Stimulated activated naive CD8-positive, alpha-beta T cell treated with anti-CD3 and anti-CD28 coated beads, Interleukin-15, Interleukin-2, amounts not matched to agents 100 U/mL and 50 U/mL, for 24 hours (primary cell): ENCODE measurements around the gene CD4.

Source experiments
- ATAC-seq: fragments of 150-1000 bp; cut with Tn5 transposase; one replicate; pipeline ENCODE4 v1.10.0; 2021
- DNase-seq: peaks from one replicate; pipeline ENCODE4 v3.0.0; 2021

The CD4 gene

GRCh38 chr12:6765634-6766581 lies 23.4 kb upstream of the CD4 start, which contains the start of gene PTMS:
PTMS (plus strand) TSS chr12:6766363; CDS start chr12:6766706, 343 bp downstream.
- no peak for ATAC-seq
- peak; percentile 66 for DNase-seq

DNA sequence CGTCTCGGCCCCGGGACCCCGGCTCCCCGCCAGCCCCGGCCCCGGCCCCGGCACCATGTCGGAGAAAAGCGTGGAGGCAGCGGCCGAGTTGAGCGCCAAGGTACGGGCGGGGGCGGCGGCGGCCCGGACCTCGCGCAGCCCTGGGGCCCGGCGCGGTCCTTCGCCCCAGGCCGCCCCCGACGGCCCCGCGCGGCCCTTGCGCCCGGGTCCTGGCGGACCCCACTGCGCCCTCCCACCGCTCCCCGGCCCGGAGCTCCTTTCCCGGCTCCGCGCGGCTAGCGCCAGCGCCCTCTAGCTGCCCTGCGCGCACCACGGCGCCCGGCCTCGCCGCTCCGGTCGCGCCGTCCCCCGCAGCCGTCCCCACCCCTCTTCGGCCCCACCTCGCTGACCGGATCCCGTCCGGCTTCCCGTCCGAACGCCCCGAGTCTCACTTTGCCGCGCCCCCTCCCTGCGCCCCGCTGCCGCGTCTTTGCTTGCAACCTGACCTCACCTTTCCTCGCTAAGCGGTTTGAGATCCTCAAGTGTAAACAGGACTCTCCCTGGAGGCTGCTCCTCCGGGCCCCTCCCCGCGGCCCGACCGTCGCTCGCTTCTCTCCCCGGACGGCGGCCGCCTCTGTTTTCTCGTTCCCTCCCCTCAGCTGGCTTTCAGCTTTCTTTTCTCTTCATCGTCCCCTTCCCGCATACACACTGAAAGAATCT lies 22.5 kb upstream of the CD4 start:
- peak; percentile 69 for ATAC-seq
- peak; percentile 78 for DNase-seq

- DNase-seq, result no peak
- no peak for ATAC-seq
These were observed 21.7 kb upstream of the CD4 start for GRCh38 chr12:6767353-6768319.

GRCh38 chr12:6768437-6768914 lies 20.9 kb upstream of the CD4 start:
- ATAC-seq (no peak), DNase-seq (no peak)

GRCh38 chr12:6768990-6769389 lies 20.3 kb upstream of the CD4 start:
- no peak for ATAC-seq
- DNase-seq, result no peak

- no peak for ATAC-seq
These were observed 19.7 kb upstream of the CD4 start for GRCh38 chr12:6769666-6770065.

DNA sequence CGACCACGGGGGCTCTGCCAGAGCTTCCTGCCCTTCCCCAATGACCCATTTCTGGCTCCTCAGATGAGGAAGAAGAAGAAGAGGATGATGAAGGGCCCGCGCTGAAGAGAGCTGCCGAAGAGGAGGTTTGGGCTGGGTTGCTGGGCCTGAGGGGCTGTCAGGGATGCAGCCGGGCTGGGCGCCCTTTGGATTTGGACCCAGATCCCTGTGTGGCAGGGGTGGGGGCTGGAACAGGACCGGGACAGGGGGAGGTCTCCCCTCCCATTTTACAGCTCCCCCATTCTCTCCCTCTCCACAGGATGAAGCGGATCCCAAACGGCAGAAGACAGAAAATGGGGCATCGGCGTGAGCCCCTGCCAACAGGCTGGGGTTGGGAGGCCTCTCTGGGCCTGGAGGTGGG lies 19.2 kb upstream of the CD4 start:
- ATAC-seq (no peak), DNase-seq (no peak)

More at GRCh38 chr12:6769666-6770065, 19.7 kb upstream of the CD4 start:
- no peak for DNase-seq

DNA sequence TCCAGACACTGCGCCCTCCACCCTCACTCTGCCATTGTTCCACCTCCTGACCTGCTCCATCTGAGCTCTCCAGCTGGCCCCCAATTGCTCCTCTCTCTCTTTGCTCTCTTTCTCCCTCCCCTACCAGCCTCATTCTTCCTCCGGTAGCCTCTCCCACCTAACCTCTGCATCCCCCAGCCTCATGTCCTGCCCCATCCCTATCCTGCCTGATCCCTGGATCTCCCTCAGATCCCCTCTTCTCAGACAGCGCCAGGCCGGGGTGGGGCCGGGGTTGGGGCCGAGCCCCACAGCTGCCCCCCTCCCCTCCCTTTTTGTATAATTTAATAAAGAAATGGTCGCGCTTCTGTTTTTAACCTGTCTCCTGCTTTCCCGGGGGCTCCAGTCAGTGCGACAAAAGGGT lies 18.7 kb upstream of the CD4 start:
- DNase-seq, result no peak
- ATAC-seq, result no peak

GRCh38 chr12:6771091-6771495 lies 18.2 kb upstream of the CD4 start:
- DNase-seq (no peak), ATAC-seq (no peak)

- no peak for DNase-seq
- no peak for ATAC-seq
These were observed 17.6 kb upstream of the CD4 start for GRCh38 chr12:6771509-6772330.

DNA sequence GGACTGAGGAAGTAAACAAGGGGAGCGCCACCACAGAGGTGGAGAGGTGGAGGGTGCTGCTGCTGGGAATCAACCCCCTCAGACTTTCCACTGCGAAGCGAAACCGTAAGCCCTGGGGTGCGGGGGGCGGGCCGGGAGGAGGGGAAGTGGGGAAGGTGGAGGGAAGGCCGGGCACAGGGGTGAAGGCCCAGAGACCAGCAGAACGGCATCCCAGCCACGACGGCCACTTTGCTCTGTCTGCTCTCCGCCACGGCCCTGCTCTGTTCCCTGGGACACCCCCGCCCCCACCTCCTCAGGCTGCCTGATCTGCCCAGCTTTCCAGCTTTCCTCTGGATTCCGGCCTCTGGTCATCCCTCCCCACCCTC lies 17.0 kb upstream of the CD4 start, which contains the start of gene LAG3:
TSS of gene LAG3 (plus strand) at position 190 of the 365 bp plus-strand sequence. CDS start 333 bp downstream, outside the sequence.
- DNase-seq (peak; percentile 86), ATAC-seq (peak; percentile 58)

DNA sequence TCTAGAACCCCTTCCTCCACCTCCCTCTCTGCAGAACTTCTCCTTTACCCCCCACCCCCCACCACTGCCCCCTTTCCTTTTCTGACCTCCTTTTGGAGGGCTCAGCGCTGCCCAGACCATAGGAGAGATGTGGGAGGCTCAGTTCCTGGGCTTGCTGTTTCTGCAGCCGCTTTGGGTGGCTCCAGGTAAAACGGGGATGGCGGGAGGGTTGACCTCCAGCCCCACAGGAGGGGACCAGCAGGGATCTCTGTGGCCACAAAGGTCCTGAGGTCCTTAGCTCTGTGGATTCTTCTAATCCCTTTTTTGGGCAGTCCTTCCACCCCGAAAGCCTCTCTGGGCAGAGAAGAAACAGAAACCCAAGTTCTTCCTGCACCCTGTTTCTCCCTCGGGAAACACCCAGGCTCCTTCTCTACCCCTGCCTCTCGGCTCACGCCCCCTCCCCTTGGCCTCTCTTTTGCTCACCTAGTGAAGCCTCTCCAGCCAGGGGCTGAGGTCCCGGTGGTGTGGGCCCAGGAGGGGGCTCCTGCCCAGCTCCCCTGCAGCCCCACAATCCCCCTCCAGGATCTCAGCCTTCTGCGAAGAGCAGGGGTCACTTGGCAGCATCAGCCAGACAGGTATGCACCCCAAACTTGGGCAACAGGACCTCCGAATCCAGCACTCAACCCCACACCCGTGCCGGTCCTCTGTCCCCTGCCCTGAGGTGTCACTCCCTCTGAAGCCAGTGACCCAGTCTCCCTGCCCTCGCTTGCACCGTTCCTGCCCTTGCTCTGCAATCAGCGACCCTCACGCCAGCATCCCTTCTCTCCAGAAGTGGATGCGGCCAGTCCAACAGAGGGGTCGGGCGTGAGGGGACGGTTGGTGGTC lies 16.4 kb upstream of the CD4 start:
- DNase-seq, result no peak
- no peak for ATAC-seq

- DNase-seq (peak; percentile 89), ATAC-seq (peak; percentile 42)
These were observed 15.6 kb upstream of the CD4 start for GRCh38 chr12:6773590-6774351.

- peak; percentile 58 for DNase-seq
- peak; percentile 48 for ATAC-seq
These were observed 14.7 kb upstream of the CD4 start for GRCh38 chr12:6774499-6775062.

GRCh38 chr12:6775185-6776174 lies 13.8 kb upstream of the CD4 start:
- DNase-seq, result no peak

DNA sequence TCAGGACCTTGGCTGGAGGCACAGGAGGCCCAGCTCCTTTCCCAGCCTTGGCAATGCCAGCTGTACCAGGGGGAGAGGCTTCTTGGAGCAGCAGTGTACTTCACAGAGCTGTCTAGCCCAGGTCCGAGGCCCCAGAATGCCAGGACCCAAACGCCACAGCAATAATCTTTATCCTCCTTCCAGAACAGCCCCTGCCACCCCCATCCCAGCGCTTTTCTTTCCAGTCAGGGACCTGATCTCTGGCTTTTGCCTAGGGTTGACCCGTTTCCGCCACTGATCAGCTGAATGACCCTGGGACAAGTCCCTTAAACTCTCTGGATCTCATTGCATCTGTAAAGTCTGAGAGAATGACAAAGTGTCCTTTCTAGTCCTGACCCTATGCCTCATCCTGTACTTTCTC lies 11.9 kb upstream of the CD4 start:
- ATAC-seq, result no peak
- no peak for DNase-seq

More at GRCh38 chr12:6775185-6776174, 13.8 kb upstream of the CD4 start:
- ATAC-seq, result no peak

DNA sequence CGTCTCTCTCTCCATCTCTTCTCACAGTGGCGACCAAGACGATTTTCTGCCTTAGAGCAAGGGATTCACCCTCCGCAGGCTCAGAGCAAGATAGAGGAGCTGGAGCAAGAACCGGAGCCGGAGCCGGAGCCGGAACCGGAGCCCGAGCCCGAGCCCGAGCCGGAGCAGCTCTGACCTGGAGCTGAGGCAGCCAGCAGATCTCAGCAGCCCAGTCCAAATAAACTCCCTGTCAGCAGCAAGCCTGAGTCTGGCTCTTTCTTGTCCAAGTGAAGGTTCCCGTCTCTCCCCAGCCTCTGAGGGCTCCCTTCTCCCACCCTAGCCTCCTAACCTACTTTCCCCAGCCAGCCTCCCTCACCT lies 11.1 kb upstream of the CD4 start:
- ATAC-seq, result no peak
- no peak for DNase-seq
